Right lobe of liver (tissue), 4 donors: ENCODE results near the gene KRTAP5-6.

Source experiments
- CTCF ChIP-seq, 4 donors: fragments of 200-600 bp in 3 of 4; fragments of 450-650 bp in 1 of 4; IDR thresholded peaks; one replicate each; pipeline versions ENCODE4 v1.5.1 to v1.8.0; 2016 to 2022; ENCODE audit warnings: antibody characterized with exemption in 4 of 4, mild to moderate bottlenecking in 2 of 4
- POLR2A ChIP-seq: fragments of 450-650 bp; IDR thresholded peaks from one replicate; pipeline ENCODE4 v1.6.1; 2017; ENCODE audit warnings: antibody characterized with exemption, mild to moderate bottlenecking
- donor health status: DM: no; HTN: no; CAD: no.
- donor health status: DM: no; HTN: no; CAD: no.
- donor health status: DM: no; HTN: yes; CAD: no.

GRCh38 chr11:1660111-1660867 lies 36.7 kb upstream of the KRTAP5-6 start:
- TF ChIP-seq CTCF (IDR thresholded peaks at IDR 0.05) (no peak), POLR2A (no peak)
